Gastroesophageal sphincter (tissue), 3 donors: ENCODE data around the gene SLC1A2.

Experiments
- EP300 ChIP-seq: sonication (generic); formaldehyde crosslinking; IDR thresholded peaks from one replicate; pipeline ENCODE4 v1.6.1; 2017; ENCODE audit warnings: antibody characterized with exemption, mild to moderate bottlenecking
- POLR2A ChIP-seq, 2 donors: fragments of 450-650 bp; IDR thresholded peaks; one replicate each; pipeline ENCODE4 v1.6.1; 2017; ENCODE audit warnings: antibody characterized with exemption in 2 of 2, mild to moderate bottlenecking in 2 of 2, moderate library complexity in 1 of 2
- POLR2AphosphoS5 ChIP-seq: sonication (generic); formaldehyde crosslinking; IDR thresholded peaks from one replicate; pipeline ENCODE4 v1.6.1; 2017; ENCODE audit warnings: antibody characterized with exemption
- TF ChIP-seq, protein P1 (sequence below), 4 experiments: fragments of 200-600 bp in 2 of 4; fragments of 450-650 bp in 2 of 4; sonication (generic) in 1 of 4; IDR thresholded peaks; one replicate each; pipeline ENCODE4 v1.5.1; 2017 to 2019; ENCODE audit warnings: antibody characterized with exemption in 4 of 4, mild to moderate bottlenecking in 2 of 4, moderate library complexity in 2 of 4

DNA sequence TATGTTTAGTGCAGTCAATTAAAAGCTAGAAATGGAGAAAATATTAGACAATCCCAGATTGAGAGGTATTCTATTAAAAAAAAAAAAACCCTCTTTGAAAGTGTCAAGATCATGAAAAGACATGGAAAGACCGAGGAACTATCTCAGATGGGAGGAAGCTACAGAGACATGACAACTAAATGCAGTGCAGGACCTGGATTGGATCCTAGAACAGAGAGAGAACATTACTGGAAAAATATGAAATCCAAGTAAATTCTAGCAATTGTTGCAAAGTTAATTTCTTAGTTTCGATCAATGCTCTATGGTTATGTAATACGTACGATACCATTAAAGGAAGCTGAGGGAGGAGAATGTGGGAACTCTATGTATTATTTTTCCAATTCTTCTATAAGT lies 43.2 kb downstream of the SLC1A2 start:
- TF ChIP-seq, protein P1, sequence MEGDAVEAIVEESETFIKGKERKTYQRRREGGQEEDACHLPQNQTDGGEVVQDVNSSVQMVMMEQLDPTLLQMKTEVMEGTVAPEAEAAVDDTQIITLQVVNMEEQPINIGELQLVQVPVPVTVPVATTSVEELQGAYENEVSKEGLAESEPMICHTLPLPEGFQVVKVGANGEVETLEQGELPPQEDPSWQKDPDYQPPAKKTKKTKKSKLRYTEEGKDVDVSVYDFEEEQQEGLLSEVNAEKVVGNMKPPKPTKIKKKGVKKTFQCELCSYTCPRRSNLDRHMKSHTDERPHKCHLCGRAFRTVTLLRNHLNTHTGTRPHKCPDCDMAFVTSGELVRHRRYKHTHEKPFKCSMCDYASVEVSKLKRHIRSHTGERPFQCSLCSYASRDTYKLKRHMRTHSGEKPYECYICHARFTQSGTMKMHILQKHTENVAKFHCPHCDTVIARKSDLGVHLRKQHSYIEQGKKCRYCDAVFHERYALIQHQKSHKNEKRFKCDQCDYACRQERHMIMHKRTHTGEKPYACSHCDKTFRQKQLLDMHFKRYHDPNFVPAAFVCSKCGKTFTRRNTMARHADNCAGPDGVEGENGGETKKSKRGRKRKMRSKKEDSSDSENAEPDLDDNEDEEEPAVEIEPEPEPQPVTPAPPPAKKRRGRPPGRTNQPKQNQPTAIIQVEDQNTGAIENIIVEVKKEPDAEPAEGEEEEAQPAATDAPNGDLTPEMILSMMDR (IDR thresholded peaks at IDR 0.05) = no peak
- TF ChIP-seq POLR2A (IDR thresholded peaks at IDR 0.05) (no peak), POLR2AphosphoS5 (no peak), EP300 (no peak)
